Sigmoid colon (tissue), 4 donors: ENCODE data around the gene KIAA1210.

Experiments
- CTCF ChIP-seq, 4 experiments: fragments of 450-650 bp in 3 of 4; fragments of 200-600 bp in 1 of 4; IDR thresholded peaks; one replicate each; pipeline ENCODE4 v1.5.1; 2016 to 2019; ENCODE audit warnings: antibody characterized with exemption in 4 of 4, mild to moderate bottlenecking in 3 of 4, moderate library complexity in 2 of 4
- EP300 ChIP-seq, 4 donors: sonication (generic); formaldehyde crosslinking; IDR thresholded peaks; one replicate each; pipeline ENCODE4 v1.6.1; 2017; ENCODE audit warnings: antibody characterized with exemption in 4 of 4
- POLR2A ChIP-seq, 2 donors: fragments of 450-650 bp; IDR thresholded peaks; one replicate each; pipeline ENCODE4 v1.6.1; 2016; ENCODE audit warnings: antibody characterized with exemption in 2 of 2, mild to moderate bottlenecking in 2 of 2, moderate library complexity in 2 of 2

GRCh38 chrX:119130911-119131310, 3.3 kb upstream of the KIAA1210 start:
- TF ChIP-seq CTCF (IDR thresholded peaks at IDR 0.05) (no peak), POLR2A (IDR thresholded peaks at IDR 0.05) (no peak), EP300 (IDR thresholded peaks at IDR 0.05) (no peak)
